Measurements from ENCODE around the gene ZNF652.

DNA sequence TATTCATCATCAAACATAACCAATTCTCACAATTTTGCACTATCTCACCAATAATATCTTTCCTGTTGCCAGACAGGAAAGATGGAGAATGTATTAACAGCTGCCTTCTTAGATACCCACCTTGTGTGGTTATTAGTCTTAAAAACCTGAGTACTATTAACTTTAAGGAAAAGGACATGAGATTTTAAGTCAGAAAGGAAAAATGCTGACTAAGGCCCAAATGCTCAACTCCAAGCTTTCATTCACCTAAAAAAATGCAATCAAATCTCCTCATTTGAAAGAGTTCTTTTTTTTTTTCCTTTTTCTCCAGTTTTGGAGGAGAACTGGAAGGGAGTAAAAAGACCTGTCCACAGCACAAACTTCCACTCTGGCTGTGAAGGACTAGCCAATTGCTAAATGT, 70.1 kb downstream of the ZNF652 start:
- TF ChIP-seq, protein P1, sequence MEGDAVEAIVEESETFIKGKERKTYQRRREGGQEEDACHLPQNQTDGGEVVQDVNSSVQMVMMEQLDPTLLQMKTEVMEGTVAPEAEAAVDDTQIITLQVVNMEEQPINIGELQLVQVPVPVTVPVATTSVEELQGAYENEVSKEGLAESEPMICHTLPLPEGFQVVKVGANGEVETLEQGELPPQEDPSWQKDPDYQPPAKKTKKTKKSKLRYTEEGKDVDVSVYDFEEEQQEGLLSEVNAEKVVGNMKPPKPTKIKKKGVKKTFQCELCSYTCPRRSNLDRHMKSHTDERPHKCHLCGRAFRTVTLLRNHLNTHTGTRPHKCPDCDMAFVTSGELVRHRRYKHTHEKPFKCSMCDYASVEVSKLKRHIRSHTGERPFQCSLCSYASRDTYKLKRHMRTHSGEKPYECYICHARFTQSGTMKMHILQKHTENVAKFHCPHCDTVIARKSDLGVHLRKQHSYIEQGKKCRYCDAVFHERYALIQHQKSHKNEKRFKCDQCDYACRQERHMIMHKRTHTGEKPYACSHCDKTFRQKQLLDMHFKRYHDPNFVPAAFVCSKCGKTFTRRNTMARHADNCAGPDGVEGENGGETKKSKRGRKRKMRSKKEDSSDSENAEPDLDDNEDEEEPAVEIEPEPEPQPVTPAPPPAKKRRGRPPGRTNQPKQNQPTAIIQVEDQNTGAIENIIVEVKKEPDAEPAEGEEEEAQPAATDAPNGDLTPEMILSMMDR (conservative IDR thresholded peaks at IDR 0.05; ENCODE audit: low read depth, low read length) = no peak
- TF ChIP-seq MXI1 (IDR thresholded peaks at IDR 0.05; ENCODE audit: borderline replicate concordance, low read depth, low read length) (no peak), POLR2A (IDR thresholded peaks at IDR 0.05; ENCODE audit: low read depth, low read length) (no peak), CEBPB (IDR thresholded peaks at IDR 0.05; ENCODE audit: low read depth, low read length) (no peak), MAZ (IDR thresholded peaks at IDR 0.05; ENCODE audit: borderline replicate concordance, low read depth, low read length) (no peak), BHLHE40 (IDR thresholded peaks at IDR 0.05; ENCODE audit: low read depth, low read length) (no peak), SMC3 (IDR thresholded peaks at IDR 0.05; ENCODE audit: low read depth, low read length) (no peak)

Data from IMR-90 (cell line).